GM12865 (cell line): ENCODE data around the gene MBNL1.

ENCODE experiments used
- DNase-seq: peaks from one replicate; pipeline ENCODE4 v3.0.0; 2010; ENCODE audit warnings: low read depth
- H3K4me3 ChIP-seq: 2 replicates; pipeline ENCODE4 v1.5.1; 2011; ENCODE audit warnings: mild to moderate bottlenecking, low read depth, low read length, control low read depth
- CTCF ChIP-seq: IDR thresholded peaks from 2 replicates; pipeline ENCODE4 v1.5.1; 2011; ENCODE audit warnings: low read length, control low read depth, low read depth, inconsistent platforms; ENCODE audit not compliant: insufficient read depth; ENCODE audit errors: missing control alignments

MBNL1 gene

DNA sequence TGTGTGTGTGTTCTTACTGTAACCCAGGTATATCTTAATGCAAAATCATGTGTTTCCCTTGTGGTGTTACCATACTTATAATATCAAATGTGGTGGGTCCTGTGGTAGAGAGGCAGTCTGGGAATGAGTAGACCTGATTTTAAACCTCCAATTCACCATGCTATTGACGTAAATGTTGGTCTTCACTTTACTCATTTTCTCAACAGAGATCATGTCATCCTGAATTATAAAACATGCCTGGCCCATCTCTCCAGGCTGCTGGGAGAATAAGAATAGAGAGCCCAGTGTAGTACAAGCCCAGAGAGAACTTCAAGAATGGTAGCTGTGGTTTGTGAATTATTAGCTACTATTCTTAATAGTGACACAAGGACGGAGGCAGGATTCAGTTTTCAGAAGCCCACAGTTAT, 88.1 kb downstream of the MBNL1 start:
- peak; percentile 76 for DNase-seq
- no peak overlapping the region for H3K4me3 ChIP-seq
- TF ChIP-seq CTCF = no peak

DNA sequence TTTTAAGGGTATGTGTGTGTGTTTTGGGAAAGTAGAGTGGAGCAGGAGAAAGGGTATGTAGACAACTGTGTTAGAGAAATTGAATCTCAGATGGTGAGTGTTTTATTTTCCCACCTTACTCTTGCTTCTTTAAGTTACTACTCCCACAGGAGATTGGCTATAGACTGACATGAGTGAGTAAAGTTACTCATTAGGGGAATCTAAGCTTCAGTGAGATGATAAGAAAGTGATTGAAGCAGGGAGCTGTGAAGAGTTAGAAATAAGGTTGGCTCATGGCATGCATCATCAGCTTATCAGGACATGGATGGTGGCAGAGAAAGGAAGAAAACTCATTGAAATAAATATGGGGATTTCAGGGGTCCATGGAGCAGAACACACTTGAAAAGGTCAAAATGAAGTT, 88.9 kb downstream of the MBNL1 start:
- no peak for DNase-seq
- no peak overlapping the region for H3K4me3 ChIP-seq
- no peak for TF ChIP-seq CTCF

DNA sequence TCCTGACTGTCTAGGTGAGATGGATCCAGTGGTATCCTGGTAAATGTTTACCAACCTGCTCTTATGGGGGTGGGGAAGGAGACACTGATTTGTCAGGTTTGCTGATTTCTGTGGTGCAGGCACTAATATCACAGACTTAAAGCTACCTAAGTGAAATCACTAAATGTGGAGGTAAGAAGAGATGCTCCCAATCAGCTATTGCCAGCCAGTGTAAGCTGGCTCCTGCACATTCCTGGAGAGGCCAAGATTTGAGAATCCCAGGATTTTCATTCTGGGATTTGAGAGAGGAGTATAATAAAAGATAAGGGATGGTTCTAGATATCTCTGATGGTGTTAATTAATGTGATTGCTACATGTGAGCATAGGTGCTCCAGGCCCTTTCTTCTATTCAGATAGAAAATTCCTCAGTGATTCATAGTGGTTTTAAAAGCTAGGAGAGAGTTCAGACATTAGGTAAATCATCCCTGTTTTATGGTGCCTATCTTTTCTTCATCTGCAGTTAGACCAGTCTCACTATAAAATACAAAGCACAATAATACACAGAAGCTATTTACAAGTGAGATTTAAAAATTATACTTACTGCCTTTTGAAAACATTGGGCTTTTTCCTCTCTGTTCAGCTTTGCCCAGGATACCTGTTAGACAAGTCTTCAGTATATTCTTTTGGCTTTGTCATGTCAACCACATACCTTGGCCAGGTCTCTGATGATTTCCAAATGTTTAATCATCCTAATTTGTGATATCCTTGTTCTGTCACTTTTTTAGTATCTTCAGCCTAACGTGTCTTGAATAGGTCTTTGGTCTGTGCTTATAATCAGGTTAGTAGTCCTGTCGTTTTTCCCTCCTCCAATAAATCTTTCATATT, 90.9 kb downstream of the MBNL1 start:
- DNase-seq = no peak
- no peak overlapping the region for H3K4me3 ChIP-seq
- no peak for TF ChIP-seq CTCF

- no peak for DNase-seq
- no peak overlapping the region for H3K4me3 ChIP-seq
- TF ChIP-seq CTCF = no peak
These were observed 91.6 kb downstream of the MBNL1 start for GRCh38 chr3:152360302-152360701.

- no peak for TF ChIP-seq CTCF
- H3K4me3 ChIP-seq = no peak overlapping the region
- no peak for DNase-seq
These were observed 92.2 kb downstream of the MBNL1 start for GRCh38 chr3:152360966-152361365.

DNA sequence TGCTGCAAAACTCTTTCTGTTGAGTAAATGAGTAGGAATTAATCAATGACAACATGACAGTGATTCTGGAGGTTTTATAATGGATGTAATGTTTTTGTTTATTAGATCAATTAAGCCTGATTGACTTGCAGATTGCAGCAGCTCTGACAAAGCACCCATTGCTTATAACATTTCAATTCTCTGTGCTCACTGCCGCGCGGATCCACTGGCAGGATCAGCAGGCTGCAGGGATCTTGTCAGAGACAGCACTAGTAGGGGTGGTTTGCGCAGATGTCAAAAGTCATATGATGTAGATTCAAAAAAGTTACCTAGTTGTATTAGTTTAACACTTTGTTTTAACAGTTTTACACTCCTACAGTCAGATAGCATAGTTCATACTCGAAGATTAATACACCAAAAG, 93.4 kb downstream of the MBNL1 start:
- no peak for TF ChIP-seq CTCF
- no peak for DNase-seq

GRCh38 chr3:152364237-152364636, 95.5 kb downstream of the MBNL1 start:
- H3K4me3 ChIP-seq = no peak overlapping the region
- no peak for DNase-seq
- TF ChIP-seq CTCF = no peak

More for the DNA sequence above, 93.4 kb downstream of the MBNL1 start:
- H3K4me3 ChIP-seq = no peak overlapping the region
